Mucosa of descending colon (tissue), 3 donors: ENCODE data around the gene IQSEC2. TPM values are rescaled to one million over a fixed set of nuclear protein-coding genes. Genes with fewer than 3 reads are reported as not detected.
A peak's percentile ranks its signal among the peaks of the same experiment; 100 is the strongest.

Source experiments
- ATAC-seq: fragments of 200-7000 bp; cut with Tn5 transposase; one replicate; pipeline ENCODE4 v1.9.1; 2020; ENCODE audit warnings: mild to moderate bottlenecking, moderate library complexity
- DNase-seq, 3 donors: peaks; one replicate each; pipeline ENCODE4 v3.0.0-alpha.2; 2020
- H3K36me3 ChIP-seq: fragments of 200-600 bp; one replicate; pipeline ENCODE4 v1.8.0; 2021; ENCODE audit warnings: low read depth, mild to moderate bottlenecking
- H3K4me1 ChIP-seq: fragments of 200-600 bp; one replicate; pipeline ENCODE4 v1.8.0; 2021; ENCODE audit warnings: low read depth, mild to moderate bottlenecking
- H3K4me3 ChIP-seq: fragments of 200-600 bp; one replicate; pipeline ENCODE4 v1.8.0; 2021; ENCODE audit warnings: mild to moderate bottlenecking
- H3K9me3 ChIP-seq: fragments of 200-600 bp; one replicate; pipeline ENCODE4 v1.8.0; 2021; ENCODE audit warnings: mild to moderate bottlenecking
- CTCF ChIP-seq: fragments of 200-600 bp; IDR thresholded peaks from one replicate; pipeline ENCODE4 v1.8.0; 2022; ENCODE audit warnings: antibody characterized with exemption, mild to moderate bottlenecking
- intact Hi-C, 2 donors: fragments of 100-400 bp; cut with DNase I in 1 of 2; cut with micrococcal nuclease in 1 of 2; formaldehyde crosslinking; loops; one replicate each; pipeline versions ENCODE4 v1.11.0 to v1.11.1; 2022; cut with DNase I, micrococcal nuclease
- total RNA-seq, 3 donors: library from RNA; stranded (reverse); fragmentation: NEBNext Ultra II Directional in 2 of 3; extraction: Animal tissue kit (Norgen Biotek cat#: 25700) in 2 of 3; gene quantifications; one replicate each; pipeline versions ENCODE4 v1.2.1 to v1.2.4, GENCODE V29; 2021 to 2023
- donor health status: DM: no; HTN: no; CAD: no; lungs with moderate emphysema.
- donor health status: DM: no; HTN: no; CAD: no.
- donor health status: DM: no; HTN: yes; CAD: no.

IQSEC2 gene
- total RNA-seq, 3 donors from 2014 or later = 28.0 to 39.3 (median 30.9) TPM

DNA sequence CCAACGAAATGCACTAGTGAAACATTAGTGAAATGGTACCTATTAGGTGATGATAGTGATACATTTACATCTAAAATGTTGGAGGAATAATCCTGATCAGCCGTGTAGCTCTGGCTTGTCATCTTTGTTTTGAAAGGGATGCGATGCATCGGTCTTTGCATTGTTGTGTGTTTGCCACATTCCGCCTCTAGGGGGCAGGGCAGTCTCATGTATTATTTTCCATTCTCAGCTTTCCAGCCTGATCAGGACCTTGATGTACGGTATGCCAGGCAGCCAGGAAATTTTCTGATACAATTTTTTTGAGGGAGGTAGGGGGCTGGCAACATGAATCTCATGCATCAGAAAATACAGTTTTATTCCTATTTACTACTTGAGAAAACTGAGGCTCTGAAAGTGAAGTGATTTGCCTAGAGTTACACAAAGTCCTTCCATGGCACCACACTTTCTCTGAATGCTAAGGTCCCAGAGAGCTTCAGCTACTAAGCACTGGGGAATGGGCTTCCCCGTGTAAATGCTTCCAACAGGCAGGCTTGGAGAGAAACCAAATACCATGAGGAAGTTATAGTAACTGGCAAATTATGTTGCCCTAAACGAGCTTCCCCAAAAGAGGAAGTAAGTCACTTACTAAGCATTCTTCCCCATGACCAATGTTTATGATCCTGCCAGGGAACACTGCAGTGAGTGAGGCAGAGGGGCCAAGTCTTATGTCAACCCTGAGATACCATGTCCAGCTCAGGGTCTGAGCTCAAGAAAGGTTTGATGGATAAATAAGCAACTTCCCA, 31.8 kb upstream of the IQSEC2 start:
- intact Hi-C loops = loop anchor here in 1 of 2 donors (10.0 kb wide), 1 partner anchor 132 kb away; no protein-coding TSS in a partner anchor
- H3K9me3 ChIP-seq = no peaks in the 10 kb centered on the region
- peak; percentile 16 for TF ChIP-seq CTCF
- ATAC-seq = peak; percentile 84
- H3K36me3 ChIP-seq = no peaks in the 10 kb centered on the region
- no peak overlapping the region for H3K4me3 ChIP-seq
- no peaks in the 10 kb centered on the region for H3K4me1 ChIP-seq
- peak in 2 of 3 donors; percentile 66 to 80 for DNase-seq

DNA sequence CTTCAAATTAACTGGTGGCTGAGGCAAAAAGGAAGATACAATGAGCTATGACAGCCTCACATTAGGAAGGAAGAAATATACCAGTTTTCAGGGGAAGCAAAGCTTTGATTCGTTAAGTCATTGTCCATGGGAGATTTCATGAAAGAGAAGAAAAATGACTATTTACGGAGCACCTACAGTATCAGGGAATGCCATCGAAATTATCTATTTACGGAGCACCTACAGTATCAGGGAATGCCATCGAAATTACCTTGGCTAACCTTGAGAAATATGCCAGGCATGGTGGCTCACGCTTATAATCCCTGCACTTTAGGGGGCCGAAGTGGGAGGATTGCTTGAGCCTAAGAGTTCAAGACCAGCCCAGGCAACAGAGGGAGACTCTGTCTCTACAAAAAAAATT, 28.5 kb upstream of the IQSEC2 start:
- Histone ChIP-seq H3K9me3 (no peaks in the 10 kb centered on the region), H3K4me3 (no peak overlapping the region), H3K4me1 (no peaks in the 10 kb centered on the region), H3K36me3 (no peaks in the 10 kb centered on the region)
- TF ChIP-seq CTCF = no peak
- intact Hi-C loops = loop anchor here in 1 of 2 donors (10.0 kb wide), 1 partner anchor 135 kb away; no protein-coding TSS in a partner anchor
- no peak for DNase-seq
- no peak for ATAC-seq

GRCh38 chrX:53308836-53309235, 27.5 kb upstream of the IQSEC2 start:
- TF ChIP-seq CTCF = no peak
- Histone ChIP-seq H3K9me3 (no peaks in the 10 kb centered on the region), H3K36me3 (no peaks in the 10 kb centered on the region), H3K4me3 (no peak overlapping the region), H3K4me1 (no peaks in the 10 kb centered on the region)
- ATAC-seq = no peak
- DNase-seq = no peak
- intact Hi-C loops = no loop called here

DNA sequence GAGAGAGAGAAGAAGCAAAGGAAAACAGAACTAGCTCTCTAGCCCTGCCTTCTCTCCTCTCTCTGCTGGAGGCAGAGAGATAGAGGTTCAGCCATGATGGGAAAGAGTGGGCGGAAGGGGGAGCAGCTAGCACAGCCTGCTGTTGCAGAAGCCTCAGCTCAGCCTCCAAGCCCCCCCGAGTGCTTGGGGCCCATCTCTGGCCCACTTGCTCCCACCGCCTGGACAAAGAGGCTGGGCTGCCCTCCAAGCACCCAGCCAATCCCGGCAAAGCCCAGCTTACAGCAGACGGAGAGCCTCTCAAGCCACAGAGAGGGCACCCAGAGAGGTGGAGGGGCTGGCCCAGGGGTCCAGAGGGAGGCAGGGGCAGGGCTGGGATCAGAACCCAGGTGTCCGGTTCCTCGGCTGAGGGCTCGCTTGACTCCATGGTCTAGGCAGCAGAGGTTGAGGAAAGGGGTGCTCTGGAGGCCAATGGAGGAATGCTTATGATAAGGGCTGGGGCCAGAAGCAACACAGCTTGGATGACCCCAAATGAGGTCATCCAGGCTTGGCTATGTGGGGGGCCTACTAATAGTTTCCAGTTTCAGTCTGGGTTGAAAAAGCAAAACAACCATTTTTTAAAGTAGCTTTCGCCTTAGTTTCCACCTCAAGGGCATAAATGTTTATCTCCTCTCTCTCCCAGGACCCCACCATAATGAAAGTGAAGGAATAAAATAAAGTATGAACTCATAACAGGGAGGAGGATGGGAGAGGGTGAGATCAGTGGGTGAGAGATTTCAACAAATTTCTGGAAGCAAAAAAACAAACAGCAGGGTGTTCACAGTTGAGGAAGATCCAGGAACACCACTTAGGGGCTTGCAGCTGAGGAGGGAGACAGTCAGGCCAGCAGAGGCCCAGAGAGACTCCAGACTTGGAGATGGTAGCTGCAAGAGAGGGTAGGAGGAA, 24.9 kb upstream of the IQSEC2 start:
- ATAC-seq (no peak), DNase-seq (no peak)
- no peaks in the 10 kb centered on the region for H3K36me3 ChIP-seq
- no peaks in the 10 kb centered on the region for H3K4me1 ChIP-seq
- H3K9me3 ChIP-seq = no peaks in the 10 kb centered on the region
- no peak overlapping the region for H3K4me3 ChIP-seq
- TF ChIP-seq CTCF = no peak
- intact Hi-C loops = no loop called here

GRCh38 chrX:53305219-53305995, 24.0 kb upstream of the IQSEC2 start:
- Histone ChIP-seq H3K4me1 (no peaks in the 10 kb centered on the region), H3K9me3 (no peaks in the 10 kb centered on the region), H3K36me3 (no peaks in the 10 kb centered on the region), H3K4me3 (no peak overlapping the region)
- intact Hi-C loops = no loop called here
- ATAC-seq (no peak), DNase-seq (no peak)
- no peak for TF ChIP-seq CTCF
